Neuronal stem cell (in vitro differentiated cells): ENCODE data around the gene DDO.

Experiments
- DNase-seq: peaks from one replicate; pipeline ENCODE4 v3.0.0-alpha.2; 2013; ENCODE audit warnings: low spot score
- H2AFZ ChIP-seq: one replicate; pipeline ENCODE4 v1.6.1; 2013; ENCODE audit warnings: mild to moderate bottlenecking, low read length, inconsistent platforms
- H2AK5ac ChIP-seq: 2 replicates; pipeline ENCODE4 v1.6.1; 2013; ENCODE audit warnings: low read depth, mild to moderate bottlenecking, inconsistent platforms, low read length, moderate library complexity, mixed read lengths
- H2BK120ac ChIP-seq: 2 replicates; pipeline ENCODE4 v1.6.1; 2013; ENCODE audit warnings: low read depth, mild to moderate bottlenecking, inconsistent platforms, low read length, moderate library complexity, mixed read lengths
- H2BK12ac ChIP-seq: one replicate; pipeline ENCODE4 v1.6.1; 2013; ENCODE audit warnings: low read length, inconsistent platforms
- H2BK15ac ChIP-seq: 2 replicates; pipeline ENCODE4 v1.6.1; 2013; ENCODE audit warnings: mild to moderate bottlenecking, low read length, inconsistent platforms, mixed read lengths
- H2BK5ac ChIP-seq: one replicate; pipeline ENCODE4 v1.6.1; 2013; ENCODE audit warnings: inconsistent platforms, mild to moderate bottlenecking, low read length, moderate library complexity
- H3K14ac ChIP-seq: one replicate; pipeline ENCODE4 v1.6.1; 2013; ENCODE audit warnings: low read length, inconsistent platforms
- H3K18ac ChIP-seq: 2 replicates; pipeline ENCODE4 v1.6.1; 2013; ENCODE audit warnings: low read length, inconsistent platforms
- H3K23ac ChIP-seq: 2 replicates; pipeline ENCODE4 v1.6.1; 2013; ENCODE audit warnings: low read depth, mild to moderate bottlenecking, mixed read lengths, low read length, inconsistent platforms; ENCODE audit not compliant: poor library complexity
- H3K27ac ChIP-seq: replicated peaks from 3 replicates; pipeline ENCODE4 v1.5.1; 2013; ENCODE audit warnings: low read length, inconsistent platforms
- H3K27me3 ChIP-seq, 3 experiments: 2 replicates each; pipeline ENCODE4 v1.6.1; 2013; ENCODE audit warnings: low read length in 3 of 3, mild to moderate bottlenecking in 2 of 3, inconsistent platforms in 1 of 3, low read depth in 1 of 3, mixed read lengths in 1 of 3, moderate library complexity in 1 of 3; ENCODE audit not compliant: control insufficient read depth in 3 of 3, insufficient read depth in 3 of 3
- H3K36me3 ChIP-seq, 2 donors: replicated peaks in 1 of 2; 2 replicates each; pipeline ENCODE4 v1.6.1; 2013; ENCODE audit warnings: low read length in 2 of 2; ENCODE audit not compliant: control insufficient read depth in 2 of 2, insufficient read depth in 2 of 2
- H3K4ac ChIP-seq: 2 replicates; pipeline ENCODE4 v1.6.1; 2013; ENCODE audit warnings: inconsistent platforms, mild to moderate bottlenecking, low read length, moderate library complexity
- H3K4me1 ChIP-seq, 2 donors: 1 replicate in 1 of 2; 2 replicates in 1 of 2; pipeline ENCODE4 v1.6.1; 2013; ENCODE audit warnings: low read length in 2 of 2, low read depth in 1 of 2; ENCODE audit not compliant: control insufficient read depth in 2 of 2, insufficient read depth in 1 of 2
- H3K4me2 ChIP-seq: one replicate; pipeline ENCODE4 v1.6.1; 2013; ENCODE audit warnings: mild to moderate bottlenecking, low read length, inconsistent platforms; ENCODE audit not compliant: insufficient read depth, poor library complexity, severe bottlenecking
- H3K4me3 ChIP-seq, 2 donors: 2 replicates each; pipeline ENCODE4 v1.5.1; 2013; ENCODE audit warnings: low read length in 2 of 2, mild to moderate bottlenecking in 2 of 2, inconsistent platforms in 1 of 2, moderate library complexity in 1 of 2
- H3K79me1 ChIP-seq: one replicate; pipeline ENCODE4 v1.6.1; 2013; ENCODE audit warnings: low read depth, mild to moderate bottlenecking, inconsistent platforms, low read length, moderate library complexity
- H3K9ac ChIP-seq: one replicate; pipeline ENCODE4 v1.6.1; 2013; ENCODE audit warnings: mild to moderate bottlenecking, low read depth, low read length, inconsistent platforms; ENCODE audit not compliant: poor library complexity
- H3K9me3 ChIP-seq, 2 donors: replicated peaks in 1 of 2; 2 replicates each; pipeline versions ENCODE3 to v1.6.1; 2013; ENCODE audit warnings: low read length in 2 of 2, mild to moderate bottlenecking in 2 of 2, inconsistent platforms in 1 of 2, low read depth in 1 of 2, mixed read lengths in 1 of 2, moderate library complexity in 1 of 2; ENCODE audit not compliant: control insufficient read depth in 2 of 2, insufficient read depth in 1 of 2
- H4K8ac ChIP-seq: one replicate; pipeline ENCODE4 v1.6.1; 2013; ENCODE audit warnings: low read depth, mild to moderate bottlenecking, inconsistent platforms, low read length, moderate library complexity
- H4K91ac ChIP-seq: one replicate; pipeline ENCODE4 v1.6.1; 2013; ENCODE audit warnings: low read length, low read depth, mild to moderate bottlenecking, inconsistent platforms; ENCODE audit not compliant: poor library complexity
- WGBS, 2 donors: extraction: QIAGEN DNeasy Blood & Tissue Kit; methylation state at CpG; one replicate each; pipeline ENCODE4 v1.1.7; 2013; ENCODE audit warnings: missing lambda C conversion rate in 2 of 2, mixed read lengths in 1 of 2; ENCODE audit not compliant: insufficient read length in 2 of 2, insufficient replicate concordance in 1 of 2; ENCODE audit errors: extremely low coverage in 2 of 2; 5-methylcytosine and 5-hydroxymethylcytosine counted together

Gene DDO

GRCh38 chr6:110449541-110449895 is 34.1 kb upstream of the DDO start:
- Histone ChIP-seq H4K91ac (no peak overlapping the region), H3K27ac (no peak overlapping the region), H3K4me2 (no peak overlapping the region), H3K36me3 (no peaks in the 10 kb centered on the region), H2BK12ac (no peak overlapping the region), H3K79me1 (no peaks in the 10 kb centered on the region), H3K9ac (no peak overlapping the region), H3K23ac (no peak overlapping the region), H2AK5ac (no peak overlapping the region), H2AFZ (no peak overlapping the region), H2BK5ac (no peak overlapping the region), H3K18ac (no peak overlapping the region), H3K4ac (no peak overlapping the region), H3K27me3 (no peaks in the 10 kb centered on the region), H3K4me1 (peaks cover 0 to 6% of the 10 kb centered on the region in 2 donors), H3K9me3 (no peaks in the 10 kb centered on the region), H2BK15ac (no peak overlapping the region), H3K14ac (no peak overlapping the region), H4K8ac (no peak overlapping the region), H3K4me3 (no peak overlapping the region), H2BK120ac (no peak overlapping the region)
- DNase-seq, result no peak
- WGBS, 2 donors, result no CpG with 5 or more reads among the region's 4 CpGs

- Histone ChIP-seq H3K4ac (no peak overlapping the region), H3K4me1 (peaks cover 0 to 5% of the 10 kb centered on the region in 2 donors), H2AK5ac (no peak overlapping the region), H2BK5ac (no peak overlapping the region), H3K36me3 (no peaks in the 10 kb centered on the region), H3K23ac (no peak overlapping the region), H4K91ac (no peak overlapping the region), H4K8ac (no peak overlapping the region), H3K9ac (no peak overlapping the region), H3K27me3 (no peaks in the 10 kb centered on the region), H3K79me1 (no peaks in the 10 kb centered on the region), H3K4me3 (no peak overlapping the region), H2BK15ac (no peak overlapping the region), H3K18ac (no peak overlapping the region), H3K9me3 (no peaks in the 10 kb centered on the region), H2BK12ac (no peak overlapping the region), H2AFZ (no peak overlapping the region), H2BK120ac (no peak overlapping the region), H3K4me2 (no peak overlapping the region), H3K27ac (no peak overlapping the region), H3K14ac (no peak overlapping the region)
- WGBS, 2 donors, result no CpG with 5 or more reads among the region's 4 CpGs
- DNase-seq, result no peak
Observed at GRCh38 chr6:110448846-110449540, 33.6 kb upstream of the DDO start.

DNA sequence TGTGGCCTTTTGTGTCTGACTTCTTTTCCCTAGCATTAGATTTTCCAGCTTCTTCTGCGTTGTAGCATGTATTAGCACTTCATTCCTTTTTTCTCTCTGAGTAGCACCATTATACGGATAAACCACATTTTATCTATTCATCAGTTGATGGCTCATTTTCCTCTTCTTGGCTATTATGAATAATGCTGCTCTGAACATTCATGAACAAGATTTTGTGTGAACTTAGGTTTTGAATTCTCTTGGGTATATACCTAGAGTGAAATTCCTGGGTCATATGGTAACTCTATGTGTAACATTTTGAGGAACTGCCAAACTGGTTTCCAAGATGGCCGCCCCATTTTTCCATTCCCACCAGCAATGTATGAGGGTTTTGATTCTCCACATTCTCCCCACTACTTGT is 32.4 kb upstream of the DDO start:
- WGBS, 2 donors, result no CpG with 5 or more reads among the region's 3 CpGs
- H2BK120ac ChIP-seq, result no peak overlapping the region
- DNase-seq, result no peak

DNA sequence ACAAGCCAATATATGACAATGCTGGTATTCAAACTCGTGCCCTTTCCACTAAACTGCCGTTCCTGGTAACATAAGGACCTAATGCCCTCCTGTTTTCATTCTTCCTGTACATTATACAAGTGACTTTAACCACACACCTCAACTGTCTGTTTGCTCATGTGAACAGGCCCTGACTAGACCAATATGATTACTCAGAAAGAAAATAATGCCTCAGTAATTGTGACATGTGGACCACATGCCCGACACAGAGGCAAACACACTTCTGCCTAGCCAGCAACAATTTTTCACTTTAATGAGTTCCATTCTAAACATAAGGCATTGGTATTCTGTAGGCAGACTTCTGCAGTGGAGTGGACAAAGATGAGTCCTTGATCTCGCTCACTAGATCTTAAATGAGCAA is 31.0 kb upstream of the DDO start:
- no CpG with 5 or more reads among the region's 4 CpGs for WGBS, 2 donors
- no peak overlapping the region for H3K18ac ChIP-seq
- H2AFZ ChIP-seq, result no peak overlapping the region

More for the DNA sequence above, 32.4 kb upstream of the DDO start:
- Histone ChIP-seq H3K14ac (no peak overlapping the region), H2AK5ac (no peak overlapping the region), H2AFZ (no peak overlapping the region), H3K4me2 (no peak overlapping the region), H3K4me3 (no peak overlapping the region), H3K9ac (no peak overlapping the region), H3K23ac (no peak overlapping the region), H2BK15ac (no peak overlapping the region), H3K27ac (no peak overlapping the region), H2BK5ac (no peak overlapping the region), H2BK12ac (no peak overlapping the region), H3K27me3 (no peaks in the 10 kb centered on the region), H3K4ac (no peak overlapping the region), H3K36me3 (no peaks in the 10 kb centered on the region), H4K91ac (no peak overlapping the region), H3K9me3 (no peaks in the 10 kb centered on the region), H3K79me1 (no peaks in the 10 kb centered on the region), H3K18ac (no peak overlapping the region), H3K4me1 (peaks cover 0 to 1% of the 10 kb centered on the region in 2 donors), H4K8ac (no peak overlapping the region)

More for the DNA sequence above, 31.0 kb upstream of the DDO start:
- Histone ChIP-seq H3K4me2 (no peak overlapping the region), H3K36me3 (no peaks in the 10 kb centered on the region), H3K4me3 (no peak overlapping the region), H2BK5ac (no peak overlapping the region), H4K8ac (no peak overlapping the region), H4K91ac (no peak overlapping the region), H3K4ac (no peak overlapping the region), H3K27me3 (no peaks in the 10 kb centered on the region), H3K4me1 (peaks cover 0 to 1% of the 10 kb centered on the region in 2 donors), H3K9ac (no peak overlapping the region), H2BK120ac (no peak overlapping the region), H3K79me1 (no peaks in the 10 kb centered on the region), H2BK15ac (no peak overlapping the region), H2BK12ac (no peak overlapping the region), H3K14ac (no peak overlapping the region), H3K27ac (no peak overlapping the region), H3K23ac (no peak overlapping the region), H2AK5ac (no peak overlapping the region), H3K9me3 (no peaks in the 10 kb centered on the region)
- DNase-seq, result no peak
